ENCODE results near the gene KLHL5.

KLHL5 gene

GRCh38 chr4:39048311-39048710 lies 13.7 kb upstream of the KLHL5 start:
- TF ChIP-seq ZNF274 (IDR thresholded peaks at IDR 0.05; ENCODE audit: low read depth, low read length) = no peak
- H3K4me3 ChIP-seq (ENCODE audit: low read length) = no peak overlapping the region

GRCh38 chr4:39050590-39050989 lies 11.4 kb upstream of the KLHL5 start:
- H3K4me3 ChIP-seq (ENCODE audit: low read length) = no peak overlapping the region
- no peak for TF ChIP-seq ZNF274 (IDR thresholded peaks at IDR 0.05; ENCODE audit: low read depth, low read length)

- H3K4me3 ChIP-seq (ENCODE audit: low read length) = no peak overlapping the region
- TF ChIP-seq ZNF274 (IDR thresholded peaks at IDR 0.05; ENCODE audit: low read depth, low read length) = no peak
Observed at GRCh38 chr4:39051492-39051891, 10.5 kb upstream of the KLHL5 start.

- H3K4me3 ChIP-seq (ENCODE audit: low read length) = no peak overlapping the region
- no peak for TF ChIP-seq ZNF274 (IDR thresholded peaks at IDR 0.05; ENCODE audit: low read depth, low read length)
Observed at GRCh38 chr4:39053983-39054382, 8.0 kb upstream of the KLHL5 start.

GRCh38 chr4:39054497-39054896 lies 7.5 kb upstream of the KLHL5 start:
- no peak for TF ChIP-seq ZNF274 (IDR thresholded peaks at IDR 0.05; ENCODE audit: low read depth, low read length)
- H3K4me3 ChIP-seq (ENCODE audit: low read length) = no peak overlapping the region

- H3K4me3 ChIP-seq (ENCODE audit: low read length) = no peak overlapping the region
- TF ChIP-seq ZNF274 (IDR thresholded peaks at IDR 0.05; ENCODE audit: low read depth, low read length) = no peak
Observed at GRCh38 chr4:39056023-39056422, 6.0 kb upstream of the KLHL5 start.

GRCh38 chr4:39061457-39061856 lies 575 bp upstream of the KLHL5 start:
- TF ChIP-seq ZNF274 (IDR thresholded peaks at IDR 0.05; ENCODE audit: low read depth, low read length) = no peak

GRCh38 chr4:39062770-39063097 lies 702 bp downstream of the KLHL5 start:
- TF ChIP-seq ZNF274 (IDR thresholded peaks at IDR 0.05; ENCODE audit: low read depth, low read length) = no peak
- H3K4me3 ChIP-seq (ENCODE audit: low read length) = no peak overlapping the region; the same call in 1 of the 2 replicates

More at GRCh38 chr4:39061457-39061856, 575 bp upstream of the KLHL5 start:
- H3K4me3 ChIP-seq (ENCODE audit: low read length) = no peak overlapping the region

- no peak overlapping the region for H3K4me3 ChIP-seq (ENCODE audit: low read length)
- no peak for TF ChIP-seq ZNF274 (IDR thresholded peaks at IDR 0.05; ENCODE audit: low read depth, low read length)
Observed at GRCh38 chr4:39063430-39063829, 1.4 kb downstream of the KLHL5 start.

- no peak for TF ChIP-seq ZNF274 (IDR thresholded peaks at IDR 0.05; ENCODE audit: low read depth, low read length)
- H3K4me3 ChIP-seq (ENCODE audit: low read length) = no peak overlapping the region
Observed at GRCh38 chr4:39066371-39066770, 4.3 kb downstream of the KLHL5 start.

- no peak for TF ChIP-seq ZNF274 (IDR thresholded peaks at IDR 0.05; ENCODE audit: low read depth, low read length)
- no peak overlapping the region for H3K4me3 ChIP-seq (ENCODE audit: low read length)
Observed at GRCh38 chr4:39067031-39067430, 5.0 kb downstream of the KLHL5 start.

- no peak overlapping the region for H3K4me3 ChIP-seq (ENCODE audit: low read length)
- TF ChIP-seq ZNF274 (IDR thresholded peaks at IDR 0.05; ENCODE audit: low read depth, low read length) = no peak
Observed at GRCh38 chr4:39067451-39067850, 5.4 kb downstream of the KLHL5 start.

GRCh38 chr4:39068907-39069306 lies 6.9 kb downstream of the KLHL5 start:
- H3K4me3 ChIP-seq (ENCODE audit: low read length) = no peak overlapping the region
- no peak for TF ChIP-seq ZNF274 (IDR thresholded peaks at IDR 0.05; ENCODE audit: low read depth, low read length)

- TF ChIP-seq ZNF274 (IDR thresholded peaks at IDR 0.05; ENCODE audit: low read depth, low read length) = no peak
- H3K4me3 ChIP-seq (ENCODE audit: low read length) = no peak overlapping the region
Observed at GRCh38 chr4:39078829-39079228, 16.8 kb downstream of the KLHL5 start.

GRCh38 chr4:39083164-39083563 lies 21.1 kb downstream of the KLHL5 start:
- no peak for TF ChIP-seq ZNF274 (IDR thresholded peaks at IDR 0.05; ENCODE audit: low read depth, low read length)
- H3K4me3 ChIP-seq (ENCODE audit: low read length) = no peak overlapping the region

GRCh38 chr4:39085891-39086290 lies 23.9 kb downstream of the KLHL5 start:
- no peak for TF ChIP-seq ZNF274 (IDR thresholded peaks at IDR 0.05; ENCODE audit: low read depth, low read length)

GRCh38 chr4:39096847-39097246 lies 34.8 kb downstream of the KLHL5 start:
- H3K4me3 ChIP-seq (ENCODE audit: low read length) = no peak overlapping the region
- no peak for TF ChIP-seq ZNF274 (IDR thresholded peaks at IDR 0.05; ENCODE audit: low read depth, low read length)

More at GRCh38 chr4:39085891-39086290, 23.9 kb downstream of the KLHL5 start:
- H3K4me3 ChIP-seq (ENCODE audit: low read length) = no peak overlapping the region

All from GM08714 (cell line).